HepG2 (cell line): ENCODE data around the gene CDNF. TPM values are rescaled to one million over a fixed set of nuclear protein-coding genes. Genes with fewer than 3 reads are reported as not detected.

Source experiments
- CENPBD1 ChIP-seq: sonication (generic); formaldehyde crosslinking; IDR thresholded peaks from 2 replicates; pipeline ENCODE4 v1.8.0; 2022; ENCODE audit warnings: missing genetic modification reagents, low read depth, mild to moderate bottlenecking, borderline replicate concordance
- HOXD1 ChIP-seq: sonication (generic); formaldehyde crosslinking; IDR thresholded peaks from 2 replicates; pipeline ENCODE4 v1.5.0; 2020; ENCODE audit warnings: missing genetic modification reagents
- KMT2B ChIP-seq: IDR thresholded peaks from 2 replicates; pipeline ENCODE4 v1.6.1; 2016; ENCODE audit warnings: missing genetic modification reagents, missing compliant biosample characterization
- MXD4 ChIP-seq: IDR thresholded peaks from 2 replicates; pipeline ENCODE4 v1.6.1; 2016; ENCODE audit warnings: mild to moderate bottlenecking, missing biosample characterization, missing genetic modification reagents
- MYNN ChIP-seq: sonication (generic); formaldehyde crosslinking; IDR thresholded peaks from 2 replicates; pipeline ENCODE4 v1.4.0; 2020; ENCODE audit warnings: mild to moderate bottlenecking, low read depth, missing genetic modification reagents
- NFE2 ChIP-seq: sonication (generic); formaldehyde crosslinking; IDR thresholded peaks from 2 replicates; pipeline ENCODE4 v1.4.0; 2020; ENCODE audit warnings: missing genetic modification reagents
- NFKB2 ChIP-seq: sonication (generic); formaldehyde crosslinking; IDR thresholded peaks from 2 replicates; pipeline ENCODE4 v1.4.0; 2020; ENCODE audit warnings: missing genetic modification reagents, borderline replicate concordance
- PBX3 ChIP-seq: sonication (generic); formaldehyde crosslinking; IDR thresholded peaks from 2 replicates; pipeline ENCODE4 v1.8.1; 2023; ENCODE audit warnings: missing genetic modification reagents, inconsistent platforms, borderline replicate concordance
- SAFB2 ChIP-seq: sonication (generic); formaldehyde crosslinking; IDR thresholded peaks from 2 replicates; pipeline ENCODE4 v1.5.1; 2020; ENCODE audit warnings: missing genetic modification reagents, low read depth, mild to moderate bottlenecking, borderline replicate concordance
- SMARCE1 ChIP-seq: fragments of 450-650 bp; IDR thresholded peaks from 2 replicates; pipeline ENCODE4 v1.6.1; 2017; ENCODE audit warnings: borderline replicate concordance
- SNAPC2 ChIP-seq: sonication (generic); formaldehyde crosslinking; IDR thresholded peaks from 2 replicates; pipeline ENCODE4 v1.8.1; 2022; ENCODE audit warnings: mild to moderate bottlenecking, missing genetic modification reagents
- TAF1 ChIP-seq: sonication (generic); formaldehyde crosslinking; IDR thresholded peaks from 2 replicates; pipeline ENCODE4 v1.4.0; 2020; ENCODE audit warnings: missing genetic modification reagents
- TAF15 ChIP-seq: fragments of 200-400 bp; formaldehyde crosslinking; IDR thresholded peaks from one replicate; pipeline ENCODE4 v1.6.1; 2018; ENCODE audit warnings: mild to moderate bottlenecking, low read depth, low read length; ENCODE audit not compliant: poor library complexity, severe bottlenecking
- TIGD3 ChIP-seq: sonication (generic); formaldehyde crosslinking; IDR thresholded peaks from 2 replicates; pipeline ENCODE4 v1.5.1; 2020; ENCODE audit warnings: mild to moderate bottlenecking, missing genetic modification reagents, borderline replicate concordance
- TOPORS ChIP-seq: sonication (generic); formaldehyde crosslinking; IDR thresholded peaks from 2 replicates; pipeline ENCODE4 v1.8.0; 2023; ENCODE audit warnings: mild to moderate bottlenecking, missing genetic modification reagents
- U2AF2 ChIP-seq: fragments of 200-400 bp; formaldehyde crosslinking; IDR thresholded peaks from 2 replicates; pipeline ENCODE4 v1.6.1; 2017; ENCODE audit warnings: low read depth, mild to moderate bottlenecking, low read length
- WIZ ChIP-seq: sonication (generic); formaldehyde crosslinking; IDR thresholded peaks from 2 replicates; pipeline ENCODE4 v1.5.1; 2020; ENCODE audit warnings: mild to moderate bottlenecking, missing genetic modification reagents
- ZNF124 ChIP-seq: sonication (generic); formaldehyde crosslinking; IDR thresholded peaks from 2 replicates; pipeline ENCODE4 v1.4.0; 2020; ENCODE audit warnings: missing genetic modification reagents
- ZNF282 ChIP-seq: fragments of 450-650 bp; IDR thresholded peaks from 2 replicates; pipeline ENCODE4 v1.6.1; 2018; ENCODE audit not compliant: partially characterized antibody
- ZNF44 ChIP-seq: sonication (generic); formaldehyde crosslinking; IDR thresholded peaks from 2 replicates; pipeline ENCODE4 v1.5.1; 2020; ENCODE audit warnings: mild to moderate bottlenecking, missing genetic modification reagents
- ZNF546 ChIP-seq: sonication (generic); formaldehyde crosslinking; conservative IDR thresholded peaks from 2 replicates; pipeline ENCODE4 v1.8.1; 2023; ENCODE audit warnings: mild to moderate bottlenecking, missing genetic modification reagents
- ZNF678 ChIP-seq: sonication (generic); formaldehyde crosslinking; IDR thresholded peaks from 2 replicates; pipeline ENCODE4 v1.4.0; 2020; ENCODE audit warnings: mild to moderate bottlenecking, missing genetic modification reagents
- ZNF839 ChIP-seq: sonication (generic); formaldehyde crosslinking; IDR thresholded peaks from 2 replicates; pipeline ENCODE4 v1.4.0; 2020; ENCODE audit warnings: missing genetic modification reagents, mild to moderate bottlenecking, borderline replicate concordance
- polyA plus RNA-seq, 8 experiments: library from polyadenylated mRNA; depleted of rRNA in 3 of 8; stranded (reverse) in 7 of 8; unstranded in 1 of 8; fragments of >200 nt; fragmentation: Illumina TruSeq in 4 of 8; extraction: Trizol in 4 of 8; gene quantifications; 2 replicates each; pipeline versions ENCODE4 v1.2.1 to v1.2.3, GENCODE V29; 2011 to 2016; ENCODE audit warnings: low read depth in 4 of 8, missing spikeins in 1 of 8, mixed read lengths in 1 of 8; ENCODE audit not compliant: insufficient read depth in 1 of 8
- total RNA-seq, 5 experiments: library from RNA; depleted of rRNA; stranded (reverse); fragments of >200 nt; fragmentation: Illumina TruSeq; extraction: Trizol; gene quantifications; 2 replicates each; pipeline ENCODE4 v1.2.3, GENCODE V29; 2016; ENCODE audit warnings: low read depth in 1 of 5
- TF ChIP-seq, protein P1 (sequence below): sonication (generic); formaldehyde crosslinking; IDR thresholded peaks from 2 replicates; pipeline ENCODE4 v1.4.0; 2020; ENCODE audit warnings: missing genetic modification reagents
- TF ChIP-seq, protein P2 (sequence below): sonication (generic); formaldehyde crosslinking; IDR thresholded peaks from 2 replicates; pipeline ENCODE4 v1.4.0; 2020; ENCODE audit warnings: mild to moderate bottlenecking, missing genetic modification reagents

The CDNF gene
- total and polyA plus RNA-seq, 2 of the 13 experiments (the other 11 are each of a cell fraction or from before 2014, with no cell fraction given): 0.29 to 0.33 TPM

DNA sequence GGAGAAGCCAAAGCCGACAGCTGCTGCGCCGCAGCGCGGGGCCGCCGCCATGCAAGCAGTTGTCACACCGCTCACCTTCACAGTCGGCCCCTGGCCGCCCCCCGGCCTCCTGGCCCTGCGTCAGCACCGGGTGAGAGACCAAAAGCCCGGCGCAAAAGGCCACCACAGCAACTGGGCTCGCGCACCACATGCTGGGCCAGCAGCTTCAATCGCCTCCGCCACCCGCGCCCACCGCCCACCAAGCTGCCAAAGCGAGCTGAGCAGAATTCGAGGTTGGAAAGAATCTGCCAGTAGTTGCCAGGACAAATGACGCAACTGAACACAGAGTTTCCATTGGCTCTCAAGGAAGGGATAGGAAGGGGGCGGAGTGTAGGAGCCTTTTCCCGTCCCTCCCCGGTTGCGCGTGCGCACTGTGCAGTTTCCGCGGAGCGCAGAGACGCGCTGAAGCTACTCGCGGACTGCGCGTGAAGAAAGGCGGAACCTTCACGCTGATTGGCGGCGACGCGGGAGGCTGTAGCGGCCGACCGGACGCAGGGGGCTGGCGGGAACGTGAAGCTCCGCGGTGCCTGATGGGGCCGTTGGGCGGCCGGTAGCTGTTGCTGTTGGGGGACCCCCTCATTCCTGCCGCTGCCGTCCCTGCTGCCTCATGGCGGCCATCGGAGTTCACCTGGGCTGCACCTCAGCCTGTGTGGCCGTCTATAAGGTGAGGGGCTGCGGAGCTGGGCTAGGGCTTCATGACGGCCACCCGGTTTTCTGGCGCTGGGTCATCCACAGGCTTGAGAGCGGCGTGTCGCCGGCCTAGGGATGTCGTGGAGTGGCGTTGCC, at the start of gene CDNF, which contains the start of the genes HSPA14 and MSANTD7 (continued):
- no peak; the same call in 1 of the 2 replicates for TF ChIP-seq CENPBD1
- TF ChIP-seq, protein P1, sequence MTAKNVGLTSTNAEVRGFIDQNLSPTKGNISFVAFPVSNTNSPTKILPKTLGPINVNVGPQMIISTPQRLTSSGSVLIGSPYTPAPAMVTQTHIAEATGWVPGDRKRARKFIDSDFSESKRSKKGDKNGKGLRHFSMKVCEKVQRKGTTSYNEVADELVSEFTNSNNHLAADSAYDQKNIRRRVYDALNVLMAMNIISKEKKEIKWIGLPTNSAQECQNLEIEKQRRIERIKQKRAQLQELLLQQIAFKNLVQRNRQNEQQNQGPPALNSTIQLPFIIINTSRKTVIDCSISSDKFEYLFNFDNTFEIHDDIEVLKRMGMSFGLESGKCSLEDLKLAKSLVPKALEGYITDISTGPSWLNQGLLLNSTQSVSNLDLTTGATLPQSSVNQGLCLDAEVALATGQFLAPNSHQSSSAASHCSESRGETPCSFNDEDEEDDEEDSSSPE (CRISPR knock-in tag): peak; percentile 96
- TF ChIP-seq MYNN: no peak
- peak; percentile 81 for TF ChIP-seq TAF1 (CRISPR knock-in tag)
- no peak for TF ChIP-seq MXD4 (CRISPR knock-in tag)
- no peak for TF ChIP-seq SNAPC2 (CRISPR knock-in tag)
- no peak for TF ChIP-seq SMARCE1
- TF ChIP-seq TOPORS (CRISPR knock-in tag): 0 out of 2 replicates have a peak, but pooled peaks have one; percentile 10
- TF ChIP-seq ZNF282: no peak
- TF ChIP-seq TAF15: no peak
- no peak for TF ChIP-seq HOXD1
- no peak for TF ChIP-seq WIZ (CRISPR knock-in tag)
- peak; percentile 88 for TF ChIP-seq KMT2B (CRISPR knock-in tag)
- no peak for TF ChIP-seq ZNF44 (CRISPR knock-in tag)
- no peak for TF ChIP-seq NFE2 (CRISPR knock-in tag)
- TF ChIP-seq SAFB2 (CRISPR knock-in tag): no peak; the same call in 1 of the 2 replicates
- TF ChIP-seq NFKB2 (CRISPR knock-in tag): peak; percentile 89; the same call in 1 of the 2 replicates
- no peak for TF ChIP-seq U2AF2
- 0 out of 2 replicates have a peak, but pooled peaks have one; percentile 41 for TF ChIP-seq PBX3 (CRISPR knock-in tag)
- TF ChIP-seq ZNF546 (CRISPR knock-in tag): no peak; the same call in 1 of the 2 replicates
- no peak for TF ChIP-seq TIGD3 (CRISPR knock-in tag)
- peak; percentile 81; the same call in 1 of the 2 replicates for TF ChIP-seq ZNF839 (CRISPR knock-in tag)
- TF ChIP-seq, protein P2, sequence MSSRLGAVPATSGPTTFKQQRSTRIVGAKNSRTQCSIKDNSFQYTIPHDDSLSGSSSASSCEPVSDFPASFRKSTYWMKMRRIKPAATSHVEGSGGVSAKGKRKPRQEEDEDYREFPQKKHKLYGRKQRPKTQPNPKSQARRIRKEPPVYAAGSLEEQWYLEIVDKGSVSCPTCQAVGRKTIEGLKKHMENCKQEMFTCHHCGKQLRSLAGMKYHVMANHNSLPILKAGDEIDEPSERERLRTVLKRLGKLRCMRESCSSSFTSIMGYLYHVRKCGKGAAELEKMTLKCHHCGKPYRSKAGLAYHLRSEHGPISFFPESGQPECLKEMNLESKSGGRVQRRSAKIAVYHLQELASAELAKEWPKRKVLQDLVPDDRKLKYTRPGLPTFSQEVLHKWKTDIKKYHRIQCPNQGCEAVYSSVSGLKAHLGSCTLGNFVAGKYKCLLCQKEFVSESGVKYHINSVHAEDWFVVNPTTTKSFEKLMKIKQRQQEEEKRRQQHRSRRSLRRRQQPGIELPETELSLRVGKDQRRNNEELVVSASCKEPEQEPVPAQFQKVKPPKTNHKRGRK (CRISPR knock-in tag): no peak
- no peak for TF ChIP-seq ZNF678 (CRISPR knock-in tag)
- TF ChIP-seq ZNF124: no peak
